ENCODE data around the gene COLEC11.

The COLEC11 gene

DNA sequence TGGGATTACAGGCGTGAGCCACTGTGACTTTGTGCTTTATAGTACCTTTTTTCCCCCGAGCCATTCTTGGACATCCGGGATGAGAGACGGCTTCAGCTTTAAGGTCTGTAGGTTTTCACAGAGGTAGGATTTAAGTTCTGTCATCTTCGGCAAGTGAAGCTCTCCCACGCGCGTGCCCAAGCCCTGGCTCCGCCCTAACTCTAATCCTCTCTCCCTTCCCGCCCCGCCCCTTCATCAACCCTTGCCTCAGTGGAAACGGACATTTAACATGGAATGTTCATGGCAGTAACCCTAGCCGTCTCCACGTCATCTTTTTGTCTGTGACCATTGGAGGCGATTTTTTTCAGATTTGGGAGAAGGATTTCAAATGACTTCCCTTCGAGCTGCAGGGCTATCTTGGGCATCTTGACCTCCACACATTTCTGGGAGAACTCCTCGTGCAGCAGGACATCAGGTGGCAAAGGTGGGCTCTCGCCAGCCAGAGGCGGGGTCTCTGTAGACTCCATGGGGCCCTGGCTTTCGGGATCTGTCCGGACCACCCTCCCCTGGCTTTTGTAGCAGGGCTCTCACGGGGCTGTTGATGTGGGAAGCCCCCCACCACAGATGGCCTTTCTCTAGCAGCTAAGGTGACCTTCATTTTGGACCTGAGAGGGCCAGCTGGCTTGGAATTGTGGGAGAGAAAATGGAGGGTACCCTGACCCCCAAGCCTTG lies 6.8 kb downstream of the COLEC11 start:
- no peak for DNase-seq (ENCODE audit: low spot score)
- no peak for TF ChIP-seq CTCF (IDR thresholded peaks at IDR 0.05)
- H3K27ac ChIP-seq: no peak overlapping the region
- H3K4me3 ChIP-seq: no peak overlapping the region

GRCh38 chr2:3602553-3603339 lies 7.8 kb downstream of the COLEC11 start:
- peak; percentile 45 for DNase-seq (ENCODE audit: low spot score)
- TF ChIP-seq CTCF (IDR thresholded peaks at IDR 0.05): no peak
- no peak overlapping the region for H3K27ac ChIP-seq
- H3K4me3 ChIP-seq: no peak overlapping the region

- no peak for TF ChIP-seq CTCF (IDR thresholded peaks at IDR 0.05)
- peak; percentile 43 for DNase-seq (ENCODE audit: low spot score)
- Histone ChIP-seq H3K4me3 (no peak overlapping the region), H3K27ac (no peak overlapping the region)
Measured at GRCh38 chr2:3603536-3604206, 8.8 kb downstream of the COLEC11 start.

- Histone ChIP-seq H3K4me3 (no peak overlapping the region), H3K27ac (no peak overlapping the region)
- no peak for TF ChIP-seq CTCF (IDR thresholded peaks at IDR 0.05)
- peak; percentile 14 for DNase-seq (ENCODE audit: low spot score)
Measured at GRCh38 chr2:3604207-3604877, 9.4 kb downstream of the COLEC11 start.

DNA sequence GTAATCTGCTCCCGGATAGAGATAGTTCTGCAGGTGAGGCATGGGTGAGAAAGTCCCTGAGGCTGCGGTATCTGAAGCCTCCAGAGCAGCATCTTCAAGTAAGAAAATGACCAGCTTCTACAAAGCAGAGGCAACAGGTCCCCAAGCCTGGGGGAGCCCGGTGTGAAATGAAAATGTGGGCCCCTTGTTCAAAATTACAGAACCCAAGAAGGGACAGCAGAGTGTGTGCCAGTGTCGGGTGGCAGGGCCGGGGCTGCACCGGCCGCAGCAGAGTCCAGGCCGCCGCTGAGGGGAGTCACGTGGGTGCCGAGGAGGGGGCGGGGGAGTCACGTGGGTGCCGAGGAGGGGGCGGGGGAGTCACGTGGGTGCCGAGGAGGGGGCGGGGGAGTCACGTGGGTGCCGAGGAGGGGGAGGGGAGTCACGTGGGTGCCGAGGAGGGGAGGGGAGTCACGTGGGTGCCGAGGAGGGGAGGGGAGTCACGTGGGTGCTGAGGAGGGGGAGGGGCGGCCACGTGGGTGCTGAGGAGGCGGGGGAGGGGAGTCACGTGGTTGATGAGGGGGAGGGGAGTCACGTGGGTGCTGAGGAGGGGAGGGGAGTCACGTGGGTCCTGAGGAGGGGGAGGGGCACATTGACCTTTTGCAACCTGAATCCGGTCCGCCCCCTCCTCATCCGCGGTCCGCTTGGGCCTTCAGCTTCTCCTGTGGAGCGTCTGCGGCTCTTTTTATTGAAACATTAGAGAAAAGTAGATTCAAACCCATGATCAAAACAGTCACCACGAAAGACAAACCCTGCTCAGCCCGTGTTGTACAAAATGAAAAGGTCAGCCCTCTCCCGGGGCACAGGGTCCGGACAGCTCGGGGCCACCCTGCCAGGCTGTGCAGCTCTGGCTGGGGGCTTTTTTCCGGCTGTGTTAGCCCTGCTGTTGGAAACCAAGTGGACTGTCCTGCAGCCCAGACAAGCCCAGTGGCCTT lies 10.4 kb downstream of the COLEC11 start:
- DNase-seq (ENCODE audit: low spot score): peak; percentile 40
- Histone ChIP-seq H3K27ac (no peak overlapping the region), H3K4me3 (no peak overlapping the region)
- TF ChIP-seq CTCF (IDR thresholded peaks at IDR 0.05): no peak

DNA sequence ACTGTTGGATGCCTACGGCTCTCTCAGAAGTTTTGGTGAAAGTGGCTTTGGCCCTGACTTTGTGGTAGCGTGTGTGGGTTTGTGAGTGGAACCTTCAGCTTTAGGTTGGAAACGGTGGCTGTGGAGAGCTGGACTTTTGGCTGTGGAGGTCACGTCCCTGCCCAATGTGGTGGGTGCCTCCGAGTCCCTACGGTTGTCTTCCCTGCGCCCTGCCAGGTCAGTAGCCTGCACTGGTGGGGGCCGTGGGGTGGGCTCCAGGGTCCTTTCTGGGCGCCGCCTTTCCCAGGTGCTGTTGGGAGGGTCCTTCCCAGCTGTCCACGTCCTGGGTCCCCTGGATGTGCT lies 11.1 kb downstream of the COLEC11 start:
- H3K27ac ChIP-seq: no peak overlapping the region
- DNase-seq (ENCODE audit: low spot score): no peak
- H3K4me3 ChIP-seq: no peak overlapping the region
- no peak for TF ChIP-seq CTCF (IDR thresholded peaks at IDR 0.05)
